ENCODE data around the gene NPHP4. TPM values are rescaled to one million over a fixed set of nuclear protein-coding genes. Genes with fewer than 3 reads are reported as not detected.

NPHP4 gene
- total and polyA plus RNA-seq, 10 of the 15 experiments (the other 5 are each of a cell fraction or from before 2014, with no cell fraction given): 0.16 to 10.5 (median 3.1) TPM

DNA sequence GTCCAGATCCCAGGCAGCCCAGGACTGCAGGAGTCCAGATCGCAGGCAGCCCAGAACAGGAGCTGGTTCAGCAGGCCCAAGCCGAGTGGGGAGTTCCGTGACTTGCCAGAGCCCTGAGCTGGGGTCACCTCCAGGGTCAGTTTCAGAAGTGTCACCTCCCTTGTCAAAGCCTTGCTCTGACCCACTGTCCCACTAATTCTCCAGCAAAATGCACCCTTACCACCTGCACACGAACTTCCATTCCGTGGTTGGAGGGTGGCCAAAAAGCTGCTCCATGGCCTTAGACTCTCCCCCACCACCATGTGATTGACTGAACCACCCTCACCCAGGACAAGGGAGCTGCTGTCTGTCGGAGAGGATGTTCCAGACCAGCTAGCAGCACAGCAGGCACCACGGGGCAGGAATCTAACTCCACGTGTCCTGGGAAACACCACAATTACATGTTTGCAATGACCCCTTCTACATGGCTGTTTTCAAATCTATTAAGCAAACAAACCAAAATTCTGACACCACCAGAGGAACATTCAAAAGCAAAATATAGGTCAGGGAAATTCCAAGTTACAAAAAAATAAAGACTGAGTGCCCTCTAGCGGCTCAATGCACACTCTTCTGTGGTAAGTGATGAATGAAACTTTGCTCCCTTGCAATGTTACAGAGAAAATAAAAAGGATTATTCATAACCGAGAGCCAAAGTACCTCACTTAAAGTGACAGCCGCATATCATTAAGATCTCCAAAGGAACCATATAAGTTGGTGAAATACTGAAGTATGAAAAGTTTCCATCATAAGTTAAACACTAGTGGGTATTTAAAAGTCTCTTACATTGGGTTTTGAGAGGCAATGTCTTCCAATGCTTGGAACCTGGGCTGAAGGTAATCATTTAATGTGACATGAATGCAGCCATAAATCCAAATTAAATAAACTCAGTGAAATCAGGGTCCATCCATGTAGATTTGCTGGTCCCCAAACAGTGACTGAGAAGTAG, 76.3 kb downstream of the NPHP4 start (continued):
- TF ChIP-seq, protein P1, sequence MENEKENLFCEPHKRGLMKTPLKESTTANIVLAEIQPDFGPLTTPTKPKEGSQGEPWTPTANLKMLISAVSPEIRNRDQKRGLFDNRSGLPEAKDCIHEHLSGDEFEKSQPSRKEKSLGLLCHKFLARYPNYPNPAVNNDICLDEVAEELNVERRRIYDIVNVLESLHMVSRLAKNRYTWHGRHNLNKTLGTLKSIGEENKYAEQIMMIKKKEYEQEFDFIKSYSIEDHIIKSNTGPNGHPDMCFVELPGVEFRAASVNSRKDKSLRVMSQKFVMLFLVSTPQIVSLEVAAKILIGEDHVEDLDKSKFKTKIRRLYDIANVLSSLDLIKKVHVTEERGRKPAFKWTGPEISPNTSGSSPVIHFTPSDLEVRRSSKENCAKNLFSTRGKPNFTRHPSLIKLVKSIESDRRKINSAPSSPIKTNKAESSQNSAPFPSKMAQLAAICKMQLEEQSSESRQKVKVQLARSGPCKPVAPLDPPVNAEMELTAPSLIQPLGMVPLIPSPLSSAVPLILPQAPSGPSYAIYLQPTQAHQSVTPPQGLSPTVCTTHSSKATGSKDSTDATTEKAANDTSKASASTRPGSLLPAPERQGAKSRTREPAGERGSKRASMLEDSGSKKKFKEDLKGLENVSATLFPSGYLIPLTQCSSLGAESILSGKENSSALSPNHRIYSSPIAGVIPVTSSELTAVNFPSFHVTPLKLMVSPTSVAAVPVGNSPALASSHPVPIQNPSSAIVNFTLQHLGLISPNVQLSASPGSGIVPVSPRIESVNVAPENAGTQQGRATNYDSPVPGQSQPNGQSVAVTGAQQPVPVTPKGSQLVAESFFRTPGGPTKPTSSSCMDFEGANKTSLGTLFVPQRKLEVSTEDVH (IDR thresholded peaks at IDR 0.05; ENCODE audit: low read depth, partially characterized antibody): no peak
- TF ChIP-seq ZNF274 (IDR thresholded peaks at IDR 0.05; ENCODE audit: insufficient read depth, insufficient read length) (no peak), SMC3 (IDR thresholded peaks at IDR 0.05; ENCODE audit: borderline replicate concordance, low read length) (peak; percentile 43; the same call in 1 of the 2 replicates), NR2F1 (conservative IDR thresholded peaks at IDR 0.05) (0 out of 2 replicates have a peak, but pooled peaks have one; percentile 30), HDAC6 (IDR thresholded peaks at IDR 0.05; ENCODE audit: unreplicated experiment) (no peak), CHD4 (IDR thresholded peaks at IDR 0.05) (no peak)

DNA sequence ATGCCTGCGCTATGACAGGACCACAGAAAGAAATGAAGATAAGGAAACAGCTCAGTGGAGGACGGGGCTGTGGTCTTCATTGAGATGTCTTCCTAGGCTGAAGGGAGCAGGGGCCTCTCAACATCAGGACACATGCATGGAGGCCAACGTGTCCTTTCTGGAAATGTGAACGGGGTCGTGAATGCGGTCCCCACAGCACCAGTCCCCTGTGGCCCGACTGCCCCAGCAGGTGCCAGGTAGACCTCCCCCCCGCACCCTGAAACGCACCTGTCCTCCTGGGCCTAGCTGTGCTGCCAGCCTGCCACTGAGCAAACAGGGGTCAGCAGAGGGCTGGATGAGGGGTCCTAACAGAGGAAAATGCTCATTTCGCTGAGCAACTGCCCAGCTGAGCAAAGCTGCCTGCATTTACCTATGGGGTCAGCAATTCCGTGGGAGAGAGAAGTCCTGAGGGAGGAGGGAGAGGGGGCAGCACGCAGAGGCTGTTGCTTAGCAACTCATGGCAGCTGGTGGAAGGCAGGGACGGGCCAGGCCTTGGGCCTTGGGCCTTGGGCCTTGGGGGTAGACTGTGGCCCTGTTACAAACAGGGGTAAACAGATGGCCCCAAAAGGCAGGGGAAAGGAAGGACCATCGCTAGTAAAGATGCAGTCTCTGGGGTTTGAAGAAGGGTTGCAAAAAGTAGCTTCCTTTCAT, 77.4 kb downstream of the NPHP4 start:
- Histone ChIP-seq H3K36me3 (ENCODE audit: control insufficient read depth in 2 of 2, insufficient read depth in 2 of 2, low read length in 1 of 2) (no peaks in the 10 kb centered on the region), H3K9me3 (replicated peaks; ENCODE audit: control insufficient read depth, insufficient read depth, low read length) (no peaks in the 10 kb centered on the region), H3K4me2 (ENCODE audit: control insufficient read depth, insufficient read depth) (no peak overlapping the region), H4K20me1 (ENCODE audit: control insufficient read depth, insufficient read depth) (no peaks in the 10 kb centered on the region), H3K79me2 (ENCODE audit: control insufficient read depth, insufficient read depth, low read length) (no peaks in the 10 kb centered on the region), H3K4me3 (no peak overlapping the region), H3K4me1 (ENCODE audit: control insufficient read depth, insufficient read depth, low read length) (peaks cover 4% of the 10 kb centered on the region), H3K27ac (ENCODE audit: control insufficient read depth, insufficient read depth) (no peak overlapping the region), H3K27me3 (replicated peaks in 1 of 2; ENCODE audit: control insufficient read depth in 2 of 2, insufficient read depth in 2 of 2, low read length in 1 of 2) (no peaks in the 10 kb centered on the region), H2AFZ (ENCODE audit: control insufficient read depth, low read depth, low read length) (no peak overlapping the region), H3K9ac (ENCODE audit: control insufficient read depth, insufficient read depth, low read length) (no peak overlapping the region)
- SMC1A ChIA-PET (ENCODE audit: uncharacterized antibody, unreplicated experiment): no interaction called here
- CTCF ChIA-PET: interaction anchor here (0.9 to 4.9 kb wide), 4 partner anchors 18 to 404 kb away, joined by 3 to 30 read pairs (median 4); no protein-coding TSS in a partner anchor
- POLR2A ChIA-PET: no interaction called here
- BruUV-seq (replicated peaks): no TSS peak
- 74% methylated on average over 14 of the region's 14 CpGs for WGBS (ENCODE audit: insufficient coverage, insufficient replicate concordance, low lambda C conversion rate, missing lambda C conversion rate)
- in situ Hi-C loops (cut with MboI): loop anchor here (5.0 kb wide), 1 partner anchor 403 kb away; no protein-coding TSS in a partner anchor
- RAD21 ChIA-PET (ENCODE audit: unreplicated experiment): interaction anchor here (2.1 kb wide), 1 partner anchor 405 kb away, joined by 5 read pairs; no protein-coding TSS in a partner anchor
- DNase-seq (ENCODE audit: low read depth, low spot score): no peak
- ATAC-seq: no peak
- FAIRE-seq: no peak
- intact Hi-C loops (cut with micrococcal nuclease; ENCODE audit: unreplicated experiment): loop anchor here (2.0 kb wide), 1 partner anchor 404 kb away; no protein-coding TSS in a partner anchor
- TF ChIP-seq FOXK2 (IDR thresholded peaks at IDR 0.05): no peak
- no peak for TF ChIP-seq RELA (IDR thresholded peaks at IDR 0.05; ENCODE audit: borderline replicate concordance, partially characterized antibody)
- no peak for TF ChIP-seq MYB (IDR thresholded peaks at IDR 0.05; ENCODE audit: borderline replicate concordance, low read depth, low read length)
- no peak for TF ChIP-seq STAT1 (conservative IDR thresholded peaks at IDR 0.05)
- TF ChIP-seq, protein P2, sequence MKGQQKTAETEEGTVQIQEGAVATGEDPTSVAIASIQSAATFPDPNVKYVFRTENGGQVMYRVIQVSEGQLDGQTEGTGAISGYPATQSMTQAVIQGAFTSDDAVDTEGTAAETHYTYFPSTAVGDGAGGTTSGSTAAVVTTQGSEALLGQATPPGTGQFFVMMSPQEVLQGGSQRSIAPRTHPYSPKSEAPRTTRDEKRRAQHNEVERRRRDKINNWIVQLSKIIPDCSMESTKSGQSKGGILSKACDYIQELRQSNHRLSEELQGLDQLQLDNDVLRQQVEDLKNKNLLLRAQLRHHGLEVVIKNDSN (IDR thresholded peaks at IDR 0.05; ENCODE audit: borderline replicate concordance, extremely low read length, insufficient read depth, low read depth, low read length): no peak
- TF ChIP-seq SPI1 (IDR thresholded peaks at IDR 0.05; ENCODE audit: borderline replicate concordance, insufficient read depth, low read depth, low read length): no peak
- TF ChIP-seq ZNF24 (IDR thresholded peaks at IDR 0.05): no peak
- no peak for TF ChIP-seq RFX5 (IDR thresholded peaks at IDR 0.05; ENCODE audit: low read depth, low read length)

All from GM12878 (cell line).